ENCODE data around the gene SLC6A16. TPM values are rescaled to one million over a fixed set of nuclear protein-coding genes. Genes with fewer than 3 reads are reported as not detected.

The SLC6A16 gene
- total and polyA plus RNA-seq, 12 donors: 0.17 to 3.5 (median 1.1) TPM; not detected in 1

DNA sequence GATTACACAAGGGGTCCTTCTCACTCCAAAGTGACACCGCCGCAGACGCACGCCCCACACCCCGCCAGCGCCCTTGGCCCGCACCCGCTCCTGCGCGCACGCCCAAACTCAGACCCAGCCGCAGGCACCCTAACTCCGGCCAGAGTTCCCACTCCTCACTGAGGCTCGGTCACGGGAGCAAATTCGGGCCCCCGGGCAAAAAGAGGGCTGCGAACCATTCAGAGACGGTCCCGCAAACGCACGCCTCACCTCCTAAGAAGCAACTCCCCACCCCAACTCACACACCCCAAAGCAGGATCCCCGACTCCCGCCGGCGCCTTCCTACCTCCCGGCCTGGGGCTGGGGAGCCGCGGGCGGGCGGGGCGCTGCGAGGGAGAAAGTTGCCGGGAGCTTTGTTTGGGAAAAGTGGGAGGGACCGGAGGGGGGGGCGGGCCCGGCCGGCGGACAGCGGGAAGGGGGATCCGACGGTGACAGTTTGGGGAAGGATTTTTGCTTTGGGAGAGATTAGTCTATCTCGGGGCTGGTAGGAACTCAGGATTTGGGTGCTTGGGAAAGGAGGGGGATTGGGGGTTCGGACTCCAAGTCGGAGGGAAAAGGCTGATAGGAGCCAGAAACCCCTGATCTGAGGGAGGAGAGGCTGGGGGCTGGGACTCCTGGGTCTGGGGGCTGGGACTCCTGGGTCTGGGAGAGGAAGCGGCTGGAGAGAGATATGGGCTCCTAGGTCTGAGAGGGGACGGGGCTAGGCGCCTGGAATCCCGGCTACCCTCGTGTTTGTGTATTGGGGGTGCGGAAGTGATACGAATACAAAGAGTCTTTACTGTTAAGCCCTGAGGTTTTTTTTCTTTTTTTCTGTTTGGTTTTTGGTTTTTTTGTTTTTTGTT is 37.3 kb upstream of the SLC6A16 start, which contains the start of gene TEAD2:
Gene TEAD2, minus strand, starts transcription at position 369 of the 881 bp plus-strand sequence. CDS start 2,341 bp downstream, outside the sequence.
- Histone ChIP-seq H3K27me3 (no peaks in the 10 kb centered on the region), H3K4me3 (peak within 1 kb of the TSS; percentile 45 to 75 (median 68)), H3K4me1 (replicated peaks in 1 of 2) (peaks cover 8 to 10% of the 10 kb centered on the region in 2 donors), H3K36me3 (replicated peaks in 1 of 2) (peaks cover 0 to 10% of the 10 kb centered on the region in 2 donors), H3K27ac (peak within 1 kb of the TSS; percentile 65 to 92 (median 76)), H3K9me3 (replicated peaks in 1 of 3) (no peaks in the 10 kb centered on the region)
- WGBS, 4 donors: 1 to 2% (median 2%) methylated on average over 30 to 52 of the region's 52 CpGs
- peak; percentile 54 to 81 (median 67) for DNase-seq
- no peak for TF ChIP-seq CTCF (IDR thresholded peaks at IDR 0.05)
- peak in 1 of 2 donors; percentile 34 for TF ChIP-seq POLR2A (IDR thresholded peaks at IDR 0.05)
- intact Hi-C loops (cut with DNase I): no loop called here

- H3K9me3 ChIP-seq (replicated peaks in 1 of 3): no peaks in the 10 kb centered on the region
- TF ChIP-seq CTCF (IDR thresholded peaks at IDR 0.05) (peak in 1 of 6 experiments; percentile 5), POLR2A (IDR thresholded peaks at IDR 0.05) (peak in 1 of 2 donors; percentile 28)
- H3K36me3 ChIP-seq (replicated peaks in 1 of 2): peaks cover 0 to 10% of the 10 kb centered on the region in 2 donors
- peaks cover 8 to 10% of the 10 kb centered on the region in 2 donors for H3K4me1 ChIP-seq (replicated peaks in 1 of 2)
- peak overlapping the region; percentile 65 to 92 (median 76) for H3K27ac ChIP-seq
- peak; percentile 71 to 83 (median 80) for DNase-seq
- H3K27me3 ChIP-seq: no peaks in the 10 kb centered on the region
- peak overlapping the region; percentile 45 to 75 (median 68) for H3K4me3 ChIP-seq
- intact Hi-C loops (cut with DNase I): no loop called here
- WGBS, 4 donors: 4 to 6% (median 5%) methylated on average over 8 to 27 of the region's 27 CpGs
Observed at GRCh38 chr19:49361438-49362047, 36.6 kb upstream of the SLC6A16 start.

DNA sequence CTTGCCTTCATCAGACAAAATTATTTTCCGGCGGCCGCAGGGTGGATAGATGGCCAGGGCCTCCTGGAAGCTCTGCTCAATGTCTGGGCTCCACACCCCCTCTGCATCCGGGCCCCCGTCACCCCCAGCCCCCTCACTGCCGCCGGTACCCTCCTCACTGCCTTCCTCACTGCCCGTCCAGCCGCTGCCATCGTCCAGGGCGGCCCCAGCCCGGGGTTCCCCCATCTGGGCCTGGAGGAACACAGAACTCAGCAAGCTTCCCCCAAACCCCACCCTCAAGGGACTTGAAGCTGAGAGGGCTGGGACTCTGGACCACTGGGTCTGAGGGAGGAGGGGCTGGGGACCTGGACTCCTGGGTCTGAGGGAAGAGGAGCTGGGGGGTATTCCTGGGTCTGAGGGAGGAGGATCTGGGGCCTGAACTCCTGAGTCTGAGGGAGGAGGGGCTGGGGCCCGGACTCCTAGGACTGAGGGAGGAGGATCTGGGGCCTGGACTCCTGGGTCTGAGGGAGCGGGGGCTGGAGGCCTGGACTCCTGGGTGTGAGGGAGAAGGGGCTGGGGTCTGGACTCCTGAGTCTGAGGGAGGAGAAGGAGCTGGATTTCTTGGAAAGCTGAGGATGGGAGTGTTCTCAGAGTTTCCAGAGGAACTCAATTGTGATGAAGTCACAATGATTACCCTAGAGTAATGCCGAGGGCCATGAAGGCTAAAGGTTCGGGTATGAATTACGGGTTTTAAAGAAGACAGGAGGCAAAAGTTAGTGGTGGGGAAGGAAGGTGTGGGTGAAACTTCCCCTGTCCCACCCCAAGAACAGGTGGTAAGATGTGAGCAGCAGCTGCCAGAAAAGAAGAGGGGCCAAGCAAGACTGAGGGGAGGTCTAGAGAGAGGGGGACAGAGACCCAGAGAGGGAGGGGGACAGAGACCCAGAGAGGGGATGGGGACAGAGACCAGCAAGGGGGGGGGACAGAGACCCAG is 35.1 kb upstream of the SLC6A16 start:
- peak overlapping the region in 1 of 5 donors; percentile 38 for H3K27ac ChIP-seq

More for the DNA sequence above, 35.1 kb upstream of the SLC6A16 start:
- Histone ChIP-seq H3K36me3 (replicated peaks in 1 of 2) (peaks cover 0 to 10% of the 10 kb centered on the region in 2 donors), H3K9me3 (replicated peaks in 1 of 3) (no peaks in the 10 kb centered on the region), H3K27me3 (no peaks in the 10 kb centered on the region), H3K4me3 (no peak overlapping the region), H3K4me1 (replicated peaks in 1 of 2) (peaks cover 12 to 16% of the 10 kb centered on the region in 2 donors)
- 74 to 77% (median 74%) methylated on average over 13 to 17 of the region's 17 CpGs for WGBS, 4 donors
- no peak for DNase-seq
- no peak for TF ChIP-seq CTCF (IDR thresholded peaks at IDR 0.05)
- no peak for TF ChIP-seq POLR2A (IDR thresholded peaks at IDR 0.05)
- intact Hi-C loops (cut with DNase I): no loop called here

Data from adrenal gland (tissue), 12 donors.